Vagina (tissue), 2 donors: Measurements from ENCODE around the gene GLYAT. TPM values are rescaled to one million over a fixed set of nuclear protein-coding genes. Genes with fewer than 3 reads are reported as not detected.

Experiments
- DNase-seq, 2 donors: peaks; one replicate each; pipeline ENCODE4 v3.0.0-alpha.2; 2017; ENCODE audit errors: extremely low spot score in 2 of 2
- H3K27ac ChIP-seq: fragments of 200-600 bp; sonication (generic); one replicate; pipeline ENCODE4 v1.5.1; 2019
- H3K27me3 ChIP-seq: fragments of 200-600 bp; sonication (generic); one replicate; pipeline ENCODE4 v1.5.1; 2019
- H3K36me3 ChIP-seq, 2 donors: fragments of 200-600 bp; sonication (generic); one replicate each; pipeline ENCODE4 v1.5.1; 2017 to 2019
- H3K4me1 ChIP-seq: fragments of 200-600 bp; sonication (generic); one replicate; pipeline ENCODE4 v1.5.1; 2019
- H3K4me3 ChIP-seq, 2 donors: fragments of 200-600 bp; sonication (generic); 1 replicate in 1 of 2; 2 replicates in 1 of 2; pipeline ENCODE4 v1.5.1; 2016 to 2019
- H3K9me3 ChIP-seq: fragments of 200-600 bp; sonication (generic); one replicate; pipeline ENCODE4 v1.5.1; 2019
- POLR2A ChIP-seq, 2 donors: fragments of 450-650 bp; IDR thresholded peaks; one replicate each; pipeline ENCODE4 v1.6.1; 2017; ENCODE audit warnings: antibody characterized with exemption in 2 of 2, mild to moderate bottlenecking in 2 of 2, moderate library complexity in 2 of 2
- POLR2AphosphoS5 ChIP-seq, 2 donors: sonication (generic); formaldehyde crosslinking; IDR thresholded peaks; one replicate each; pipeline ENCODE4 v1.9.0; 2017; ENCODE audit warnings: antibody characterized with exemption in 2 of 2, mild to moderate bottlenecking in 2 of 2, low read depth in 1 of 2; ENCODE audit not compliant: insufficient read depth in 1 of 2
- intact Hi-C: fragments of 100-400 bp; cut with DNase I; formaldehyde crosslinking; loops from one replicate; pipeline ENCODE4 v1.15.1; 2023
- total RNA-seq: library from RNA; depleted of rRNA; stranded (reverse); fragments of >200 nt; gene quantifications from one replicate; pipeline ENCODE4 v1.2.3, GENCODE V29; 2016
- TF ChIP-seq, protein P1 (sequence below), 3 experiments: fragments of 450-650 bp in 2 of 3; fragments of 200-600 bp in 1 of 3; sonication (generic) in 1 of 3; IDR thresholded peaks; one replicate each; pipeline ENCODE4 v1.5.1; 2017 to 2019; ENCODE audit warnings: antibody characterized with exemption in 3 of 3, mild to moderate bottlenecking in 2 of 3, moderate library complexity in 2 of 3

The GLYAT gene
- total RNA-seq, 1 donor from 2014 or later = not detected

DNA sequence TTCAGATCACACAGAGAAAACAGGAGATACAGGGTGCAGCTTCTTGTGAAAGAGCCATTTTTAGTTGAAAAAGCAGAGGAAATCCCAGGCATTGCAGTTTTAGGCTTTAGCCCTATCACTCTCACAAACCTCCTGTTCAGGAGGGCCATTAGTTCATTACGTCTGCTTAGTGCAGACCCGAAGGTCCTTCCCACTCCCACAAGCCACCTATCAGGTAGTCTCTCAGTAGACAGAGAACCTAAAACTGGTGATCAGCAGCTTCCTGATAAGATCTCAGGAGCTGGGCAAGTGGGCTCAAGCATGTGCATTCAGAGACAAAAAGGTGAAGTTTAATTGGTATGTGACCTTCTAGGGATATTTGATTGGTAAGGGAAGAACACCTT is 4.3 kb downstream of the GLYAT start:
- intact Hi-C loops = no loop called here
- no peaks in the 10 kb centered on the region for H3K9me3 ChIP-seq
- no peaks in the 10 kb centered on the region for H3K4me1 ChIP-seq
- H3K36me3 ChIP-seq = no peaks in the 10 kb centered on the region
- H3K27ac ChIP-seq = no peak overlapping the region
- DNase-seq = no peak
- no peak overlapping the region for H3K4me3 ChIP-seq
- H3K27me3 ChIP-seq = no peaks in the 10 kb centered on the region
- TF ChIP-seq POLR2AphosphoS5 (IDR thresholded peaks at IDR 0.05; ENCODE audit: insufficient read depth in 1 of 2, low read depth in 1 of 2) (no peak), POLR2A (IDR thresholded peaks at IDR 0.05) (no peak)
- TF ChIP-seq, protein P1, sequence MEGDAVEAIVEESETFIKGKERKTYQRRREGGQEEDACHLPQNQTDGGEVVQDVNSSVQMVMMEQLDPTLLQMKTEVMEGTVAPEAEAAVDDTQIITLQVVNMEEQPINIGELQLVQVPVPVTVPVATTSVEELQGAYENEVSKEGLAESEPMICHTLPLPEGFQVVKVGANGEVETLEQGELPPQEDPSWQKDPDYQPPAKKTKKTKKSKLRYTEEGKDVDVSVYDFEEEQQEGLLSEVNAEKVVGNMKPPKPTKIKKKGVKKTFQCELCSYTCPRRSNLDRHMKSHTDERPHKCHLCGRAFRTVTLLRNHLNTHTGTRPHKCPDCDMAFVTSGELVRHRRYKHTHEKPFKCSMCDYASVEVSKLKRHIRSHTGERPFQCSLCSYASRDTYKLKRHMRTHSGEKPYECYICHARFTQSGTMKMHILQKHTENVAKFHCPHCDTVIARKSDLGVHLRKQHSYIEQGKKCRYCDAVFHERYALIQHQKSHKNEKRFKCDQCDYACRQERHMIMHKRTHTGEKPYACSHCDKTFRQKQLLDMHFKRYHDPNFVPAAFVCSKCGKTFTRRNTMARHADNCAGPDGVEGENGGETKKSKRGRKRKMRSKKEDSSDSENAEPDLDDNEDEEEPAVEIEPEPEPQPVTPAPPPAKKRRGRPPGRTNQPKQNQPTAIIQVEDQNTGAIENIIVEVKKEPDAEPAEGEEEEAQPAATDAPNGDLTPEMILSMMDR (IDR thresholded peaks at IDR 0.05) = no peak

DNA sequence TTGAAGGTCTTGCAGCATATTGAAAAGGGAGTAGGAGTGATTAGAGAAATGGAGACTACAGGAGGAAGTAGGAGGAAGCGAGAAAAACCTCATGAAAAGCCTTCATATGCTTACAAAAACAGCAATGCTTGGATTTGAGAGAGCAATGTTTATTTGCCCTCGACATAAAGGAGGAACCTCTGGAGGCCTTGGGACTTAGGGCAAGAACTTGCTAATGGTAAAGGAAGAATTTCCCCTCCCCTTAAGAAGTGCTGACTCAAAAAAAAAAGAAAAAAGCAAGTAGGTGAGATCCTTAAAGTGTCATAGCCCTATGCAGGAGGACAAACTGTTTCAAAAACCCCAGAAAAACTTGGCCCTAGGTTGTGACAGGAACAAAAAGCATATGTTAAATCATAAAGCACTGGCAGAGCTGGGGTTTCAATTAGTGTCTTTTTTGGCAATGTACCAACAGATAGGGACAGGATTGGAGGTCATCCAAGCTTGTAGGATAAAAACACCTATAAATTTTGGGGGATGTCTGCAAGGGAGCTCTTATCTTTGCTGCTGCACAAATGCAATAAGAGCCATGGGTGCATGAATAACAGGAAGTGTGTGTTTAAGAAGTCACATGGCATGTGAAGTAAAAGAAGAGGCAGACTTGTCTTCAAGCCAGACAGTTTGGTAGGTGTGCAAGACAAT is 4.9 kb downstream of the GLYAT start:
- no peaks in the 10 kb centered on the region for H3K27me3 ChIP-seq
- H3K4me1 ChIP-seq = no peaks in the 10 kb centered on the region
- H3K9me3 ChIP-seq = no peaks in the 10 kb centered on the region
- intact Hi-C loops = no loop called here
- DNase-seq = no peak
- H3K36me3 ChIP-seq = no peaks in the 10 kb centered on the region
- TF ChIP-seq POLR2AphosphoS5 (IDR thresholded peaks at IDR 0.05; ENCODE audit: insufficient read depth in 1 of 2, low read depth in 1 of 2) (no peak), POLR2A (IDR thresholded peaks at IDR 0.05) (no peak)
- TF ChIP-seq, protein P1 (IDR thresholded peaks at IDR 0.05) = no peak
- H3K27ac ChIP-seq = no peak overlapping the region
- H3K4me3 ChIP-seq = no peak overlapping the region

DNA sequence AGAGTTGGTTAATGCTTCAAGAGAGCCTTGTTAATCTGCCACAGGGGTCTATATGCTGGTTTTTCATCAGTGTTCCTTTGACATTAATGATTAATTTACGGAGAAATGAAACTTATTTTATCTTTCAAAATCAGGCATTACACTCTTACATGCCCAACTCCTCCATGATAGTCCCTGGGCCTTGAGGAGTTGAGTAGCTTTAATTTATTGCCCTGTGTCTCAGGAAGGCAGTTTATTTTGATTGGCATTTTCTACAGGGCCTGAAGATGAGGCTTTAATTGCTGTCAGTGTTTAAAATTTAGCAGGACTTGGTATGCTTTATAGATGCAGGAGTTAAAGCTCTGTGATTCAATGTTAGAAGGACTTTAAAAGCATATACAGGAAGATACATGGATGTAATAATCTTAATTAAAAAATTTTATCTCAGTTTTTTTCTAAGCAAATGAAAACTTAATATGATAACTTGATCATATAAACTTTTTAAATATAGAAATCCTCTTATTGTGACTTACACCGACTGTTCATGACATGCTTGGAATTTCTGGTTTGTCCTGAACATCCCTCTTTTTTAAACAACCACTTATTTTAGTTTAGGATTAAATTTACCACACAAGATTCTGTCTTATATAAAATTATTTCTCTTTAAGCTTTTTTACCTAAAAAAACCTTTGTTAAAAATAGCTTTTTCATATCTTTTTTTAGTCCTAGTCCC is 12.2 kb downstream of the GLYAT start:
- H3K36me3 ChIP-seq = no peaks in the 10 kb centered on the region
- H3K9me3 ChIP-seq = no peaks in the 10 kb centered on the region
- no peaks in the 10 kb centered on the region for H3K4me1 ChIP-seq
- H3K27ac ChIP-seq = no peak overlapping the region
- no peak for DNase-seq
- no peak for TF ChIP-seq POLR2A (IDR thresholded peaks at IDR 0.05)
- TF ChIP-seq, protein P1 (IDR thresholded peaks at IDR 0.05) = no peak
- no peaks in the 10 kb centered on the region for H3K27me3 ChIP-seq
- intact Hi-C loops = no loop called here
- H3K4me3 ChIP-seq = no peak overlapping the region

DNA sequence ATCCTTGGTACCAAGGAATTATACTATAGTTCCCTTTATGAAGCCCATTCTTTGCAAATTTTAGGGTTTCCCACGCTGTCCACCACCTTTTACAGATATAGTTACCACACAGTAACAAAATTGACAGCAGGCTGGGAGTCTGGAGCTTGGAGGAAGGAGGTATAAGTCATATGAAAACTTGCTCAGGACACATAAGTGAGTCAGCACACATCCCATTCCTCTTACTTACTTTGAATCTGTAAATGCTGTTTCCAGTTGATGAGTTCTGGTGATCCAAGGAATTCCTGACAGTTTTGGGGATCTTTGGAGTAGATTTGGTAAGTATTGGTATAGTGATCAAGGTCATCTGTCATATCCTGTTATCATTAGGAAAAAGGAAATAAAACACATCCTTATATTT is 19.2 kb downstream of the GLYAT start:
- intact Hi-C loops = no loop called here
- H3K9me3 ChIP-seq = no peaks in the 10 kb centered on the region
- no peak overlapping the region for H3K4me3 ChIP-seq
- H3K27me3 ChIP-seq = no peaks in the 10 kb centered on the region
- H3K4me1 ChIP-seq = no peaks in the 10 kb centered on the region
- no peak overlapping the region for H3K27ac ChIP-seq
- no peaks in the 10 kb centered on the region for H3K36me3 ChIP-seq
- TF ChIP-seq, protein P1 (IDR thresholded peaks at IDR 0.05) = no peak
- TF ChIP-seq POLR2AphosphoS5 (IDR thresholded peaks at IDR 0.05; ENCODE audit: insufficient read depth in 1 of 2, low read depth in 1 of 2) = no peak
- no peak for TF ChIP-seq POLR2A (IDR thresholded peaks at IDR 0.05)
- DNase-seq = no peak

DNA sequence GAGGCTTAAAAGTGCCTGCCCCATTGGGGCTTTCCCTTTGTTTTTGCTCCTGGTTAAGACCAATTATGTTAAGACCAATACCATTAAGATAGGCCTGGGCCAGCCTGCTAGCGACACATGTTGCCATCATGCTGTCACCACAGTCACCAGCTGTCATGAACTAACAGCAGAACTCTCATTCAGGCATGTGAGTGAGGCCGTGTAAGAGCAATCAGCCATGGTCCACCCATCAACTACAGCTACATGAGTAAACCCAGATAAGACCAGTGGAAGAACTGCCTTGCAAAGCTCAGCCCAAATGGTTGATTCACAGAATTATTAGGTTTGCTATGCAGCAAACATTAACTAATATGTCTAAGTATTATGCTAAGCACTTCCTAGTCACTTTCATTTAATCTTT is 19.9 kb downstream of the GLYAT start:
- H3K9me3 ChIP-seq = no peaks in the 10 kb centered on the region
- H3K27me3 ChIP-seq = no peaks in the 10 kb centered on the region
- intact Hi-C loops = no loop called here
- H3K4me3 ChIP-seq = no peak overlapping the region
- H3K36me3 ChIP-seq = no peaks in the 10 kb centered on the region
- no peaks in the 10 kb centered on the region for H3K4me1 ChIP-seq
- no peak overlapping the region for H3K27ac ChIP-seq
- DNase-seq = no peak
- TF ChIP-seq, protein P1 (IDR thresholded peaks at IDR 0.05) = no peak
- no peak for TF ChIP-seq POLR2AphosphoS5 (IDR thresholded peaks at IDR 0.05; ENCODE audit: insufficient read depth in 1 of 2, low read depth in 1 of 2)
- no peak for TF ChIP-seq POLR2A (IDR thresholded peaks at IDR 0.05)
